ENCODE data around the gene TMEM236.

GRCh38 chr10:17710181-17710580 is 41.8 kb upstream of the TMEM236 start:
- TF ChIP-seq POLR2A (IDR thresholded peaks at IDR 0.05) (no peak), CTCF (IDR thresholded peaks at IDR 0.05) (no peak)
